Keratinocyte (primary cell): ENCODE data around the gene DPM3.
"Not testable (repeated sequence)": the region's sequence is repeated elsewhere in the genome, so short reads cannot be mapped to it uniquely, and the experiment has no call there.

Experiments used
- CTCF ChIP-seq, 3 experiments: IDR thresholded peaks in 1 of 3; conservative IDR thresholded peaks in 1 of 3; optimal IDR thresholded peaks in 1 of 3; 2 replicates in 2 of 3; 3 replicates in 1 of 3; pipeline versions ENCODE3 to v1.5.1; 2011; ENCODE audit warnings: low read length in 3 of 3, mild to moderate bottlenecking in 3 of 3, moderate library complexity in 2 of 3, control low read depth in 1 of 3, inconsistent platforms in 1 of 3; ENCODE audit not compliant: insufficient read depth in 2 of 3; ENCODE audit errors: extremely low read depth in 1 of 3
- EZH2 ChIP-seq: IDR thresholded peaks from one replicate; pipeline ENCODE4 v1.6.1; 2012; ENCODE audit warnings: inconsistent platforms, mild to moderate bottlenecking, low read length, moderate library complexity

- TF ChIP-seq CTCF (optimal IDR thresholded peaks at IDR 0.05 in 1 of 3, IDR thresholded peaks at IDR 0.05 in 1 of 3, conservative IDR thresholded peaks at IDR 0.05 in 1 of 3; ENCODE audit: extremely low read depth in 1 of 3, insufficient read depth in 2 of 3, low read length in 3 of 3); EZH2: not testable (repeated sequence)
Measured at GRCh38 chr1:155155996-155156643, 15.8 kb upstream of the DPM3 start.
